NT2/D1 (cell line): ENCODE data around the gene ZNF317.

Experiments
- SUZ12 ChIP-seq: IDR thresholded peaks from 2 replicates; pipeline ENCODE4 v1.6.1; 2011; ENCODE audit not compliant: insufficient read length, insufficient read depth; ENCODE audit errors: extremely low read depth
- YY1 ChIP-seq: IDR thresholded peaks from 2 replicates; pipeline ENCODE4 v1.6.1; 2011; ENCODE audit not compliant: insufficient read length, insufficient read depth

DNA sequence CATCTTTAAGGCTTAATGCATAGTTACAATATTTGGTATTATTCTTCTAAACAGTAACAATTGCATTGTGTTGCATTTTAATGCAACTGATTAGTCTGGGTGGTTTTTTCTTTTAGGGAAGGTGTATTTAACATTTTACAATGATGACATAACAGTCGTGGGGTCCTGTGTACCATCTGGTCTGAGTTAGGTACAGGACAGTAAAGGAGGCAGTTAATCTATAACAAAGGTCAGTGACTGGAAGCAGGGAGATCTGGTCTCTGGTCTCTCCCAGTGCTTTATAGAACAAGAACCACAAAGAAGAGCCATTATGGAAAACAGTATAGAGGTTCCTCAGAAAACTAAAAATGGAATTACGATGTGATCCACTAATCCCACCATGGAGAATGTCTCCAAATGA is 30.2 kb upstream of the ZNF317 start:
- TF ChIP-seq SUZ12 (no peak), YY1 (no peak)
